ENCODE results near the gene EPN2. TPM values are rescaled to one million over a fixed set of nuclear protein-coding genes. Genes with fewer than 3 reads are reported as not detected.

EPN2 gene
- total RNA-seq, 2 donors from 2014 or later = 2.6 to 9.7 TPM

- no peaks in the 10 kb centered on the region for H3K9me3 Mint-ChIP-seq
- H3K27ac Mint-ChIP-seq = no peak overlapping the region
- no peak for DNase-seq (ENCODE audit: low spot score in 2 of 2)
- H3K36me3 Mint-ChIP-seq = no peaks in the 10 kb centered on the region
- no peak for ATAC-seq
Observed at GRCh38 chr17:19296786-19297778, 59.9 kb downstream of the EPN2 start.

GRCh38 chr17:19298569-19299213 is 61.5 kb downstream of the EPN2 start:
- H3K36me3 Mint-ChIP-seq = no peaks in the 10 kb centered on the region
- ATAC-seq (no peak), DNase-seq (ENCODE audit: low spot score in 2 of 2) (no peak)
- H3K9me3 Mint-ChIP-seq = no peaks in the 10 kb centered on the region
- no peak overlapping the region for H3K27ac Mint-ChIP-seq

GRCh38 chr17:19299214-19299747 is 62.1 kb downstream of the EPN2 start:
- no peak for ATAC-seq
- Mint-ChIP-seq H3K36me3 (no peaks in the 10 kb centered on the region), H3K9me3 (no peaks in the 10 kb centered on the region), H3K27ac (no peak overlapping the region)
- DNase-seq (ENCODE audit: low spot score in 2 of 2) = no peak

GRCh38 chr17:19299866-19300265 is 62.7 kb downstream of the EPN2 start:
- Mint-ChIP-seq H3K9me3 (no peaks in the 10 kb centered on the region), H3K27ac (no peak overlapping the region), H3K36me3 (no peaks in the 10 kb centered on the region)
- ATAC-seq (no peak), DNase-seq (ENCODE audit: low spot score in 2 of 2) (no peak)

GRCh38 chr17:19301274-19301951 is 64.2 kb downstream of the EPN2 start:
- no peak for ATAC-seq
- Mint-ChIP-seq H3K9me3 (no peaks in the 10 kb centered on the region), H3K36me3 (no peaks in the 10 kb centered on the region), H3K27ac (peak overlapping the region in 1 of 2 donors; percentile 34)
- no peak for DNase-seq (ENCODE audit: low spot score in 2 of 2)

- no peaks in the 10 kb centered on the region for H3K36me3 Mint-ChIP-seq
- DNase-seq (ENCODE audit: low spot score in 2 of 2) (no peak), ATAC-seq (no peak)
- H3K9me3 Mint-ChIP-seq = no peaks in the 10 kb centered on the region
- no peak overlapping the region for H3K27ac Mint-ChIP-seq
Observed at GRCh38 chr17:19301973-19302372, 64.8 kb downstream of the EPN2 start.

GRCh38 chr17:19302791-19303331 is 65.7 kb downstream of the EPN2 start:
- Mint-ChIP-seq H3K9me3 (no peaks in the 10 kb centered on the region), H3K36me3 (no peaks in the 10 kb centered on the region), H3K27ac (no peak overlapping the region)
- DNase-seq (ENCODE audit: low spot score in 2 of 2) (no peak), ATAC-seq (no peak)

GRCh38 chr17:19303367-19303776 is 66.2 kb downstream of the EPN2 start:
- Mint-ChIP-seq H3K9me3 (no peaks in the 10 kb centered on the region), H3K27ac (no peak overlapping the region), H3K36me3 (no peaks in the 10 kb centered on the region)
- ATAC-seq (no peak), DNase-seq (ENCODE audit: low spot score in 2 of 2) (no peak)

- Mint-ChIP-seq H3K36me3 (no peaks in the 10 kb centered on the region), H3K9me3 (no peaks in the 10 kb centered on the region), H3K27ac (no peak overlapping the region)
- ATAC-seq (no peak), DNase-seq (ENCODE audit: low spot score in 2 of 2) (no peak)
Observed at GRCh38 chr17:19304209-19304608, 67.0 kb downstream of the EPN2 start.

- no peak for ATAC-seq
- Mint-ChIP-seq H3K9me3 (no peaks in the 10 kb centered on the region), H3K36me3 (peaks cover 0 to 2% of the 10 kb centered on the region in 2 donors), H3K27ac (no peak overlapping the region)
- DNase-seq (ENCODE audit: low spot score in 2 of 2) = no peak
Observed at GRCh38 chr17:19304751-19305150, 67.6 kb downstream of the EPN2 start.

- Mint-ChIP-seq H3K36me3 (peaks cover 0 to 5% of the 10 kb centered on the region in 2 donors), H3K27ac (no peak overlapping the region), H3K9me3 (no peaks in the 10 kb centered on the region)
- ATAC-seq = no peak
- DNase-seq (ENCODE audit: low spot score in 2 of 2) = no peak
Observed at GRCh38 chr17:19305256-19305655, 68.1 kb downstream of the EPN2 start.

- Mint-ChIP-seq H3K9me3 (no peaks in the 10 kb centered on the region), H3K27ac (no peak overlapping the region), H3K36me3 (peaks cover 0 to 5% of the 10 kb centered on the region in 2 donors)
- no peak for ATAC-seq
- no peak for DNase-seq (ENCODE audit: low spot score in 2 of 2)
Observed at GRCh38 chr17:19305761-19306159, 68.6 kb downstream of the EPN2 start.

GRCh38 chr17:19306160-19307111 is 69.3 kb downstream of the EPN2 start:
- Mint-ChIP-seq H3K27ac (no peak overlapping the region), H3K9me3 (no peaks in the 10 kb centered on the region), H3K36me3 (peaks cover 0 to 5% of the 10 kb centered on the region in 2 donors)
- peak in 1 of 2 donors; percentile 11 for DNase-seq (ENCODE audit: low spot score in 2 of 2)
- peak; percentile 96 to 98 for ATAC-seq

GRCh38 chr17:19307521-19307920 is 70.4 kb downstream of the EPN2 start:
- ATAC-seq (no peak), DNase-seq (ENCODE audit: low spot score in 2 of 2) (no peak)
- H3K27ac Mint-ChIP-seq = no peak overlapping the region
- peaks cover 0 to 5% of the 10 kb centered on the region in 2 donors for H3K36me3 Mint-ChIP-seq
- no peaks in the 10 kb centered on the region for H3K9me3 Mint-ChIP-seq

GRCh38 chr17:19308398-19308797 is 71.2 kb downstream of the EPN2 start:
- DNase-seq (ENCODE audit: low spot score in 2 of 2) = no peak
- ATAC-seq = no peak
- Mint-ChIP-seq H3K27ac (no peak overlapping the region), H3K36me3 (peaks cover 0 to 5% of the 10 kb centered on the region in 2 donors), H3K9me3 (no peaks in the 10 kb centered on the region)

- ATAC-seq (no peak), DNase-seq (ENCODE audit: low spot score in 2 of 2) (no peak)
- peaks cover 0 to 5% of the 10 kb centered on the region in 2 donors for H3K36me3 Mint-ChIP-seq
- H3K9me3 Mint-ChIP-seq = no peaks in the 10 kb centered on the region
- peak overlapping the region in 1 of 2 donors; percentile 53 for H3K27ac Mint-ChIP-seq
Observed at GRCh38 chr17:19309701-19310100, 72.5 kb downstream of the EPN2 start.

Measured in activated naive CD4-positive, alpha-beta T cell treated with anti-CD3 and anti-CD28 coated beads, Interleukin-2, amount 50 U/mL, for 72 hours (primary cell).